GM21367 (cell line): ENCODE measurements around the gene VANGL2.
"Not testable (repeated sequence)": the region's sequence is repeated elsewhere in the genome, so short reads cannot be mapped to it uniquely, and the experiment has no call there.

Experiments used
- ATAC-seq: cut with Tn5 transposase; IDR thresholded peaks from one replicate; pipeline ENCODE4 v1.9.1; 2021; ENCODE audit not compliant: unreplicated experiment

VANGL2 gene

GRCh38 chr1:160370561-160371345 is 29.6 kb upstream of the VANGL2 start:
- ATAC-seq = no peak

GRCh38 chr1:160371346-160371631 is 29.1 kb upstream of the VANGL2 start:
- ATAC-seq = no peak

DNA sequence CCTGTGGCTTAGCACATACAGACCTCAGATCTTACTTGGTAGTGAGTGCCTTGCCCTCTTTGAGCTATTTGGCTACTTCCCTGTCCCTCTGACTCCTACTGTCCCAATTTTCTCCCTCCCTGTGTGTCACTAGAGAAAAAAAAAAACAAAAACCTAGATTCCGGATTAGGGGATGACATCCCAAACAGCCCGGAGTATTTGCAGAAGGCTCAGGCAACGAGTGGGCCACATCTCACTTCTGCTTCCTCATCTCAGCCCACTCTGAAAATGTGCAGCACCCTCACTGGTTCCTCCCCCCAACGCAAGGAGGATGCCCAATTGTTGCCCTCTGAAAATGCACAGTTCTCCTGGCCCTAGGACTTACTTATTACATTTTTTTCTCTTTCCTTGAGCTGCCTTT is 28.6 kb upstream of the VANGL2 start:
- no peak for ATAC-seq

- no peak for ATAC-seq
These were observed 26.7 kb upstream of the VANGL2 start for GRCh38 chr1:160373696-160374095.

- ATAC-seq = no peak
These were observed 25.9 kb upstream of the VANGL2 start for GRCh38 chr1:160374306-160375110.

DNA sequence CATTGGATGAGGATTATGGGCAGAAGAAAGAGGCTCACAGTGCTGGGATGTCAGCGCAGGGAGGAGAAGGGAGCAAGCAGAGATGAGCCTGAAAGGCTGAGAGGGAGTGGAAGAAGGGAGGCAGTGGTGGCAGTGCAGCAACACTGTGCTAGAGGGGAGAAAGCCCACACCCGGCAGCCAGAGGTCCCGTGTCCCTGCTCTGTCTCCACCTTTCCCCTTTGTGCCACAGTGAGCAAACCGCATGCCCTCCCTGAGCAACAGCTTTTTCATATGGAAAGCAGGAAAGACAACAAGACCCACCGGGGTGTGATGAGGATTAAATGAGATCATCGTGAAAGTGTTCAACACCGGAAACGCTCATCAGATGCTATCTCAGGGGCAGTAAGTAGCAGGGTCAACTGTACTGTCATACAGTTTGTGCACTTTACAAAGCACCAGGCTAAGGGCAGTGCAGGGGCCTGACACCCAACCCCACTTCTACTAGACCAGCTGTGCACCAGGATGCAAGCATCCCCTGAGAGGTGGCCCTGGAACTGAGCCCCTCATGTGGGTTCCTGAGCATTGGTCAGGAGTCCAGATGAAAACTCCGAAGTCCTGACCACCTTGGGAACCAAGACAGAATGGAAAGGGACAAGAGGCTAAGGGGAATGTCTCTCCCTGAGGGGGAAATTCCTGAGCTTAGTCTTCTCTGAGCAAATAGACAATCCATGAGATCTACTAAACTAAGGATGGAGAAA is 24.4 kb upstream of the VANGL2 start:
- ATAC-seq = no peak

DNA sequence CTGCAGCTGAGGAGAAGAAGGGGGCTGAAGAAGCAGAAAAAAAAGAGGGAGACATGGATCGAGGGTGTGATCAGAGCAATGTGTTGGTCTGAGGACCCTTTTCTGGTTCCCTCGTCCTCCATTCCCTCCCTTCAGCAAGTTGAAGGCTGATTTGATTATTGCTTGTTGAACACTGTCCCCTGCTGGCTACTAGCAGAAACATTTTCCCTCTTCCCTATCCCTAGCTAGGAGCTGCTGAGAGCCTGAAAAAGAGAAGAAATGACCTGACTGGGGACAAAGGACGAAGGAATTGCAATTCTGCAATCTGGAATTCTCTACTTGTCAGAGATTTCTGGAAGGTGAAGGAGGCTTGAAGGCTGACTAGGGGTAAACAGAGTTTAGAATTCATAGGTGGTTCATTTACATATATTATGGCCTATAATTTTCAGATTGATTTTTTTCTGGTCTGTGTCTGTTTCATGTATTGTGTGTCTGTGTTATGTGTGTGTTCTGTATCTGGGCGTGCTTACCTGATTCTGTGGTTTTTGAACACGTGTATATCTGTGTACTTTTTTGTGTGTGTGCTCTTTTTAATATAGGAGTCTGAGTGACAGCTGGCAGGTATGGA is 23.7 kb upstream of the VANGL2 start:
- peak; percentile 60 for ATAC-seq

GRCh38 chr1:160377585-160378206 is 22.7 kb upstream of the VANGL2 start:
- no peak for ATAC-seq

GRCh38 chr1:160384812-160385211 is 15.6 kb upstream of the VANGL2 start:
- not testable (repeated sequence) for ATAC-seq

GRCh38 chr1:160388406-160388805 is 12.0 kb upstream of the VANGL2 start:
- ATAC-seq = not testable (repeated sequence)

DNA sequence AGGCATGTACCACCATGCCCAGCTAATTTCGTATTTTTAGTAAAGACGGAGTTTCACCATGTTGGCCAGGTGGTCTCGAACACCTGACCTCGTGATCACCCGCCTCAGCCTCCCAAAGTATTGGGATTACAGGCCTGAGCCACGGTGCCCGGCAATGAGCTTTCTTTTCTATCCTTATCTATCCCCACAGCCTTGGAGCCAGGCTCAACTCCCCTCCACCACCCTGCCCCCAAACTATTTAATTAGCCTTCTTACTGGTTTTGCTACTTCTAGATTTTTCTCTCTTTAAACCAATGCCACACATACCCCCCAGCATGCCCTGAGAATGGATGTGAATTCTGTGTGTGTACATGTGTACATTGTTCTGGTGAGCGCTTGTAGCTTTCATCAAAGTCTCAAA is 5.7 kb upstream of the VANGL2 start:
- no peak for ATAC-seq

DNA sequence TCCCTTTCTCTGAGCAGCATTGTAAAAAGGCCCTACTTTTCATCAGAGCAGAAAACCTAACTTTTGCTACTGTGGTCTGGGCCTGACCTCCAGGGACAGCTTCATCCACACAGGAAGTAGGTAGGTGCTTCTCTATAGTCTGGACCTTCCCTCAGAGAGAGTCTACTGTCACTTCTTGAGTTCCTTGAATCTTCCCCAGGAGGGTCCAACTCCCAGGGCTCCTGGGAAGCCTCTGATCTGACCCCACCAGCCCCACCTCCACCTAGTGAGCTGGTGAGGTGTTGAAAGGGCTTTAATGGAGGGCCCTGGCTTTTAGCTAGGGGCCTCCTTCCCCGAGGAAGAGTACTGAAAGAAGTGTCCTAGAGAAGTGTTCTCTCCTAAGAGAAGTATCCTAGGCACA is 2.7 kb upstream of the VANGL2 start:
- no peak for ATAC-seq

DNA sequence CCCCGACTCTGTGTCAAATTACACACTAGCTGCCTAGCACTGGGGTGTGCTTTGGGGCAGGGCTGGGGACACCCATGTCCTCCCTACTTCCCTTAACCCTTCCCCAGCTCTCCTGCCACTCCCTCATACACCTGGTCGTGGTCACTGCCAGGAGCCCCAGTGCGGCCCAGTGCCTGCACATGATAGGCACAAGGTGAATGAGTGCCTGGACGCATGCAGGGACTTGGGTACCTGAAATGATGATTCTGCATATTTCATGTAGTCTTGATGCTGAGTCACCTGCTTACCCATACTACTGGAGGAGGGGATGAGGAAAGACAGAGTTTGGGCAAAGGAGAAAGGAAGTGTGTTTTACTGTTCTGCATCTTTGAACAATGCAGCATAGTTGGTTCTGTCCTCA is 1.5 kb upstream of the VANGL2 start:
- ATAC-seq = no peak

- no peak for ATAC-seq
These were observed 681 bp upstream of the VANGL2 start for GRCh38 chr1:160399544-160400222.

GRCh38 chr1:160400646-160401486 is 502 bp downstream of the VANGL2 start:
- ATAC-seq = no peak

- no peak for ATAC-seq
These were observed 1.1 kb downstream of the VANGL2 start for GRCh38 chr1:160401487-160401805.

DNA sequence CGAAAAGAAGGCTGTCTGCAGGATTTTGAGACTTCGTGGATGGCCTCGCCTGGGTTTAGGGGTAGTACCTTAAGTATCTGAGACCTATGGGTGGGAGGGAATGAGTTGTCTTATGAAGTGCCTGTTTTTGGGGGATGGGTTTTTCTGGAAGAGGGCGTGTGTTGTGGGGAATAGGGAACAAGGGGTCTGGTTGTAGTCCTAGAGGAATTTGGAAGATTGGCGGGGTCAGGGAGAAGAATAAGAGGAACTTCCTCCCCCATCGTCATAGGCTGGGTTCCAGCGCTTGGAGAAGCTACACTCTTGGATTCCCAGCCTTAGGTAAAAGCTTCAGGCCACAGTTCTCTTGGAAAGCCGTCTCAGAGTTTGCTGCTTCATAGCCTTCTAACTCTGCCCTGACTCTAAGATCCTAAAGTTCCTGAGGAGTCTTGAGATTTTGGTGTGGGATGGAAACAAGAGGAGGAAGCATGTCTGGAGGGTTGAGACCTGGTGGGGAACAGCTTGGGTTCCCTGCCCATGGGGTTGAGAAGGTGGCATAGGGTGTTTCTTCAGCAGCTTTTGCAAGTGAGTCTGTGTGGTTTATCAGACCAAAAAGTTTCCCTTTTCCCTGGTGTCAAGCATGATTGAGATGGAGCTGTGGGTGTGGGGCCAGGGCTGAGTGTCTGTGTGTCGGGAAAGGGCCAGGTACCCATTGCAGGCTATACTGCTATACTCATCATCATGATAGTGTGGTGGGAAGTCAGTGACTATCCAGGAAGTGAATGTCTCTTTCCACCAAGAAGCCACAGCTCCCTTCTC is 1.8 kb downstream of the VANGL2 start:
- ATAC-seq = no peak

GRCh38 chr1:160403244-160403643 is 2.9 kb downstream of the VANGL2 start:
- ATAC-seq = no peak

DNA sequence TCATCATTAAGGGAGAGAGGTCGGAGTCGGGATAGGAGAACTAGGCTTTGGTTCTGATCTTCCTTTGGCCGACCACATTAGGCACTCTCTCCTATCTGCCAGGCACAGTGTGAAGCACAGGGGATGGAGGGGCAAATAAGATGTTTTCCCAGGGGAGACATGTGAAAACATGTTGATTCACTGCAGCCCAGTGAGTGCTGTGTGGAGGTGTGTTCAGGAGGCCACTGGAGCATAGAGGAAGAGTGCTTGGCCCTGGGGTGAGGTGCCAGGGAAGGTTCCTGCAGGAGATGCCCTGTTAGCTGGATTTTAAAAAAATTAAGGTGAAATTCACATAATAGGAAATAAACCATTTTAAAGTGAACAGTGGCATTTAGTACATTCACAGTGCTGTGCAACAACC is 3.7 kb downstream of the VANGL2 start:
- ATAC-seq = no peak
